HG03159 (cell line): ENCODE results near the gene RLN2.

Experiments
- ATAC-seq: cut with Tn5 transposase; IDR thresholded peaks from one replicate; pipeline ENCODE4 v1.9.1; 2021; ENCODE audit warnings: mild to moderate bottlenecking, moderate library complexity; ENCODE audit not compliant: unreplicated experiment

The RLN2 gene

DNA sequence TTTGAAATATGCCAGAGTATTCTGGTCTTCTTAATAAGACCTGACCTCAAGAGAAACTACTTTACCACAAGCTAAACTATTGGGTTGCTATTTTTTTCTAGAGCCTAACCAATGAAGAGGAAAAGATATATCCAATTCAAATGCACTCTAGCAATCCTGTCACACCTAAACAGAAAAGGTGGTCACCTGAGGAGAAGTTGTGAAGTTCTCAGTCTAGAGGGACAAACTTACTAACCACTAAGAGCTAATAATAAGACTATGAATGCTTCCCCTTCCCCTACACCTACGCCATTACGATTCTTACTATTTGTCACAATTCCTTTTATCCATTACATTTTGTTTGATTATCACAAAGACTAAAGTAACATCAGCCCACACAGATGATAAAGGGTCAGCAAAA is 29.7 kb downstream of the RLN2 start:
- ATAC-seq: no peak

DNA sequence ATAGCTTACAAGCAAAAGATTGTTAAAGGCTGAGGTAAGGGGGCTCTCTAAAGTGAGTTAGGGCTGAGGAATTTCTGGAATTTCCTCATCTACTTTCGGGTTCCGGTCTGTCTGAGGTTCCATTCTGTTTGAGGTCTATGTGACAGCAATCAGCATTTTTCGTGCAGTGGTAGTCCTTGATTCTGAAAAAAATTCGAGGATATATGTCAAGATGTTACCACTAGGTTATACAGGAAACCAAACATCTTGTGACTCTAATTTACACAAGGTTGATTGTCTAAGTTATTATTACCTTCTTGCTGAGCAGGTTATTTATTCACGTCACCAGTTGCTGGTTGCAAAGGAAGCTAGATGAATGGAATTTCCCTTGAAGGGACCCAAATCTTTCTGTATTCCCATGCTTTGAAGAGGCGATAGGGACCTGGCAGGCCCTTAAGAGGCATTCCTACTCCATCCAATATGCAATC is 35.2 kb downstream of the RLN2 start:
- no peak for ATAC-seq

GRCh38 chr9:5265939-5266338 is 38.6 kb downstream of the RLN2 start:
- ATAC-seq: no peak

DNA sequence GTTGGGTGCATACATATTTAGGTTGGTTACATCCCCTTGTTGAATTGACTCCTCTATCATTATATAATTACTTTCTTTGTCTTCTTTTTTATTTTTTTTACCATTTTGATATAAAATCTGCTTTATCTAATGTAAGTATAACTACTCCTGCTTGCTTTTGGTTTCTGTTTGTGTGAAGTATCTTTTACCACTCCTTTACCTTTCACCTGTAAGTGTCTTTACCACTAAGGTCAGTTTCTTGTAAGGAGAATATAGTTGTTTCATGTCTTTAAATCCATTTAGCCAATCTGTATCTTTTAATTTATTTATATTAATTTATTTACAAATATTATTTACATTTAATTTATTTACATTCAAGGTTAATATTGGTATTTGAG is 40.3 kb downstream of the RLN2 start:
- ATAC-seq: no peak

GRCh38 chr9:5263351-5264218 is 40.9 kb downstream of the RLN2 start:
- ATAC-seq: no peak
